WTC11 (cell line): ENCODE measurements around the gene PRSS33. TPM values are rescaled to one million over a fixed set of nuclear protein-coding genes. Genes with fewer than 3 reads are reported as not detected.

ENCODE experiments used
- ESRRA ChIP-seq: sonication (generic); formaldehyde crosslinking; IDR thresholded peaks from 2 replicates; pipeline ENCODE4 v1.8.1; 2022; ENCODE audit warnings: mild to moderate bottlenecking, missing genetic modification reagents, borderline replicate concordance
- JUN ChIP-seq: sonication (generic); formaldehyde crosslinking; IDR thresholded peaks from 2 replicates; pipeline ENCODE4 v1.8.0; 2023; ENCODE audit warnings: mild to moderate bottlenecking, missing genetic modification reagents
- NFE2L1 ChIP-seq: sonication (generic); formaldehyde crosslinking; IDR thresholded peaks from 2 replicates; pipeline ENCODE4 v1.8.1; 2023; ENCODE audit warnings: missing genetic modification reagents
- NR3C1 ChIP-seq: sonication (generic); formaldehyde crosslinking; conservative IDR thresholded peaks from 2 replicates; pipeline ENCODE4 v1.8.1; 2023; ENCODE audit warnings: low read depth, mild to moderate bottlenecking, missing genetic modification reagents
- OVOL2 ChIP-seq: fragments of 250-450 bp; sonication (Bioruptor Pico); IDR thresholded peaks from 2 replicates; pipeline ENCODE4 v1.9.0; 2021; ENCODE audit warnings: mild to moderate bottlenecking, borderline replicate concordance
- RORB ChIP-seq: fragments of 250-450 bp; sonication (Bioruptor Pico); IDR thresholded peaks from 2 replicates; pipeline ENCODE4 v1.9.0; 2021; ENCODE audit warnings: mild to moderate bottlenecking
- SOX15 ChIP-seq: fragments of 250-450 bp; sonication (Bioruptor Pico); IDR thresholded peaks from 2 replicates; pipeline ENCODE4 v1.9.0; 2021; ENCODE audit warnings: mild to moderate bottlenecking
- total RNA-seq: library from RNA; stranded (reverse); gene quantifications from 3 replicates; pipeline ENCODE4 v1.2.3, GENCODE V29; 2021
- TF ChIP-seq, protein P1 (sequence below): fragments of 250-450 bp; sonication (Bioruptor Pico); IDR thresholded peaks from 2 replicates; pipeline ENCODE4 v1.9.0; 2021; ENCODE audit warnings: mild to moderate bottlenecking
- TF ChIP-seq, protein P2 (sequence below): sonication (generic); formaldehyde crosslinking; IDR thresholded peaks from 2 replicates; pipeline ENCODE4 v1.8.0; 2023; ENCODE audit warnings: missing genetic modification reagents, mild to moderate bottlenecking, borderline replicate concordance
- TF ChIP-seq, protein P3 (sequence below): sonication (generic); formaldehyde crosslinking; IDR thresholded peaks from 2 replicates; pipeline ENCODE4 v1.8.1; 2023; ENCODE audit warnings: mild to moderate bottlenecking, moderate library complexity, missing genetic modification reagents
- TF ChIP-seq, protein P4 (sequence below): sonication (generic); formaldehyde crosslinking; IDR thresholded peaks from 2 replicates; pipeline ENCODE4 v1.8.1; 2022; ENCODE audit warnings: low read depth, mild to moderate bottlenecking, moderate library complexity, missing genetic modification reagents, borderline replicate concordance
- TF ChIP-seq, protein P5 (sequence below): sonication (generic); formaldehyde crosslinking; IDR thresholded peaks from 2 replicates; pipeline ENCODE4 v1.8.1; 2022; ENCODE audit warnings: mild to moderate bottlenecking, moderate library complexity, missing genetic modification reagents
- TF ChIP-seq, protein P6 (sequence below): fragments of 250-450 bp; sonication (Bioruptor Pico); conservative IDR thresholded peaks from 2 replicates; pipeline ENCODE4 v1.9.0; 2021; ENCODE audit warnings: mild to moderate bottlenecking

Gene PRSS33
- total RNA-seq, 1 experiment from 2014 or later, result 0.24 TPM

DNA sequence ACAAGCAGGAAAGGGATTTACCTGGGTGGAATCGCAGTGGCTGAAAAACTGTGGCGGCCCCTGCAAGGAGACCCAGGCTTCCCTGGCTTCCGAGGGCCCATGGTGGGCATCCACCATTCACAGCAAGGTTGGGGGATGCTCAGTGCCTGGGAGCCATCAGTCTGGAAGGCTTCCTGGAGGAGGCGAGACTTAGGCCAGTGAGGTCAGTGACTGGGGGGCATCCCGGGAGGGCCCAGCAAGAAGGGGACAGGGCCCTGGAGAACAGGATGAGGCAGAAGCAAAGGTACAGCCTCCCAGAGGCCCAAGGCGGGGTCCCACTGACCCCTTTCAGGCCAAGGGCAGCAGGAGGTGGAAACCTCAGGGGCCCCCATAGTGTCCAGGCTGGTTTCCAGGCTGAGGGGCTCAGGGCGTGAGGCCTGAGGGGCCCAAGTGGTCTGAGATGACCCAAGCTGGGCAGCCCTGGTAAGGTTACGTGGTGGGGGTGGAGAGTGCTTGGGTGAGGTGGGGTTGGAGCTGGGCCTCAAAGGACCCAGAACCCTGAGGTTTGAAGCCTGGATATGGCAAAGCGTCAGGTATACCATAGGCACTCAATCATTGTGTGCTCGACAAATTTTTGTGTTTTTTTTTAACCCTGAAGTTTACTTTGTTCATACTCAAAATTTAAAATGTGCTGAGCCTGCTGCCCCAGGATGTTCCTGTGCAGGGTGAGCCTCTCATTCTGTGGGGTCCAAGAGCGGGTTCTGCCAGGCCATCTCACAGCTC, 50.7 kb downstream of the PRSS33 start (continued):
- TF ChIP-seq OVOL2 (no peak), NFE2L1 (CRISPR knock-in tag) (no peak), RORB (CRISPR knock-in tag) (no peak), SOX15 (CRISPR knock-in tag) (no peak), ESRRA (CRISPR knock-in tag) (no peak), NR3C1 (CRISPR knock-in tag) (no peak), JUN (CRISPR knock-in tag) (no peak)
- TF ChIP-seq, protein P1, sequence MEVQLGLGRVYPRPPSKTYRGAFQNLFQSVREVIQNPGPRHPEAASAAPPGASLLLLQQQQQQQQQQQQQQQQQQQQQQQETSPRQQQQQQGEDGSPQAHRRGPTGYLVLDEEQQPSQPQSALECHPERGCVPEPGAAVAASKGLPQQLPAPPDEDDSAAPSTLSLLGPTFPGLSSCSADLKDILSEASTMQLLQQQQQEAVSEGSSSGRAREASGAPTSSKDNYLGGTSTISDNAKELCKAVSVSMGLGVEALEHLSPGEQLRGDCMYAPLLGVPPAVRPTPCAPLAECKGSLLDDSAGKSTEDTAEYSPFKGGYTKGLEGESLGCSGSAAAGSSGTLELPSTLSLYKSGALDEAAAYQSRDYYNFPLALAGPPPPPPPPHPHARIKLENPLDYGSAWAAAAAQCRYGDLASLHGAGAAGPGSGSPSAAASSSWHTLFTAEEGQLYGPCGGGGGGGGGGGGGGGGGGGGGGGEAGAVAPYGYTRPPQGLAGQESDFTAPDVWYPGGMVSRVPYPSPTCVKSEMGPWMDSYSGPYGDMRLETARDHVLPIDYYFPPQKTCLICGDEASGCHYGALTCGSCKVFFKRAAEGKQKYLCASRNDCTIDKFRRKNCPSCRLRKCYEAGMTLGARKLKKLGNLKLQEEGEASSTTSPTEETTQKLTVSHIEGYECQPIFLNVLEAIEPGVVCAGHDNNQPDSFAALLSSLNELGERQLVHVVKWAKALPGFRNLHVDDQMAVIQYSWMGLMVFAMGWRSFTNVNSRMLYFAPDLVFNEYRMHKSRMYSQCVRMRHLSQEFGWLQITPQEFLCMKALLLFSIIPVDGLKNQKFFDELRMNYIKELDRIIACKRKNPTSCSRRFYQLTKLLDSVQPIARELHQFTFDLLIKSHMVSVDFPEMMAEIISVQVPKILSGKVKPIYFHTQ, result no peak
- TF ChIP-seq, protein P2, sequence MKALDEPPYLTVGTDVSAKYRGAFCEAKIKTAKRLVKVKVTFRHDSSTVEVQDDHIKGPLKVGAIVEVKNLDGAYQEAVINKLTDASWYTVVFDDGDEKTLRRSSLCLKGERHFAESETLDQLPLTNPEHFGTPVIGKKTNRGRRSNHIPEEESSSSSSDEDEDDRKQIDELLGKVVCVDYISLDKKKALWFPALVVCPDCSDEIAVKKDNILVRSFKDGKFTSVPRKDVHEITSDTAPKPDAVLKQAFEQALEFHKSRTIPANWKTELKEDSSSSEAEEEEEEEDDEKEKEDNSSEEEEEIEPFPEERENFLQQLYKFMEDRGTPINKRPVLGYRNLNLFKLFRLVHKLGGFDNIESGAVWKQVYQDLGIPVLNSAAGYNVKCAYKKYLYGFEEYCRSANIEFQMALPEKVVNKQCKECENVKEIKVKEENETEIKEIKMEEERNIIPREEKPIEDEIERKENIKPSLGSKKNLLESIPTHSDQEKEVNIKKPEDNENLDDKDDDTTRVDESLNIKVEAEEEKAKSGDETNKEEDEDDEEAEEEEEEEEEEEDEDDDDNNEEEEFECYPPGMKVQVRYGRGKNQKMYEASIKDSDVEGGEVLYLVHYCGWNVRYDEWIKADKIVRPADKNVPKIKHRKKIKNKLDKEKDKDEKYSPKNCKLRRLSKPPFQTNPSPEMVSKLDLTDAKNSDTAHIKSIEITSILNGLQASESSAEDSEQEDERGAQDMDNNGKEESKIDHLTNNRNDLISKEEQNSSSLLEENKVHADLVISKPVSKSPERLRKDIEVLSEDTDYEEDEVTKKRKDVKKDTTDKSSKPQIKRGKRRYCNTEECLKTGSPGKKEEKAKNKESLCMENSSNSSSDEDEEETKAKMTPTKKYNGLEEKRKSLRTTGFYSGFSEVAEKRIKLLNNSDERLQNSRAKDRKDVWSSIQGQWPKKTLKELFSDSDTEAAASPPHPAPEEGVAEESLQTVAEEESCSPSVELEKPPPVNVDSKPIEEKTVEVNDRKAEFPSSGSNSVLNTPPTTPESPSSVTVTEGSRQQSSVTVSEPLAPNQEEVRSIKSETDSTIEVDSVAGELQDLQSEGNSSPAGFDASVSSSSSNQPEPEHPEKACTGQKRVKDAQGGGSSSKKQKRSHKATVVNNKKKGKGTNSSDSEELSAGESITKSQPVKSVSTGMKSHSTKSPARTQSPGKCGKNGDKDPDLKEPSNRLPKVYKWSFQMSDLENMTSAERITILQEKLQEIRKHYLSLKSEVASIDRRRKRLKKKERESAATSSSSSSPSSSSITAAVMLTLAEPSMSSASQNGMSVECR (CRISPR knock-in tag), result no peak
- TF ChIP-seq, protein P3, sequence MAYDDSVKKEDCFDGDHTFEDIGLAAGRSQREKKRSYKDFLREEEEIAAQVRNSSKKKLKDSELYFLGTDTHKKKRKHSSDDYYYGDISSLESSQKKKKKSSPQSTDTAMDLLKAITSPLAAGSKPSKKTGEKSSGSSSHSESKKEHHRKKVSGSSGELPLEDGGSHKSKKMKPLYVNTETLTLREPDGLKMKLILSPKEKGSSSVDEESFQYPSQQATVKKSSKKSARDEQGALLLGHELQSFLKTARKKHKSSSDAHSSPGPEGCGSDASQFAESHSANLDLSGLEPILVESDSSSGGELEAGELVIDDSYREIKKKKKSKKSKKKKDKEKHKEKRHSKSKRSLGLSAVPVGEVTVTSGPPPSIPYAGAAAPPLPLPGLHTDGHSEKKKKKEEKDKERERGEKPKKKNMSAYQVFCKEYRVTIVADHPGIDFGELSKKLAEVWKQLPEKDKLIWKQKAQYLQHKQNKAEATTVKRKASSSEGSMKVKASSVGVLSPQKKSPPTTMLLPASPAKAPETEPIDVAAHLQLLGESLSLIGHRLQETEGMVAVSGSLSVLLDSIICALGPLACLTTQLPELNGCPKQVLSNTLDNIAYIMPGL, result no peak
- TF ChIP-seq, protein P4, sequence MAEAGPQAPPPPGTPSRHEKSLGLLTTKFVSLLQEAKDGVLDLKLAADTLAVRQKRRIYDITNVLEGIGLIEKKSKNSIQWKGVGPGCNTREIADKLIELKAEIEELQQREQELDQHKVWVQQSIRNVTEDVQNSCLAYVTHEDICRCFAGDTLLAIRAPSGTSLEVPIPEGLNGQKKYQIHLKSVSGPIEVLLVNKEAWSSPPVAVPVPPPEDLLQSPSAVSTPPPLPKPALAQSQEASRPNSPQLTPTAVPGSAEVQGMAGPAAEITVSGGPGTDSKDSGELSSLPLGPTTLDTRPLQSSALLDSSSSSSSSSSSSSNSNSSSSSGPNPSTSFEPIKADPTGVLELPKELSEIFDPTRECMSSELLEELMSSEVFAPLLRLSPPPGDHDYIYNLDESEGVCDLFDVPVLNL (CRISPR knock-in tag), result no peak
- TF ChIP-seq, protein P5, sequence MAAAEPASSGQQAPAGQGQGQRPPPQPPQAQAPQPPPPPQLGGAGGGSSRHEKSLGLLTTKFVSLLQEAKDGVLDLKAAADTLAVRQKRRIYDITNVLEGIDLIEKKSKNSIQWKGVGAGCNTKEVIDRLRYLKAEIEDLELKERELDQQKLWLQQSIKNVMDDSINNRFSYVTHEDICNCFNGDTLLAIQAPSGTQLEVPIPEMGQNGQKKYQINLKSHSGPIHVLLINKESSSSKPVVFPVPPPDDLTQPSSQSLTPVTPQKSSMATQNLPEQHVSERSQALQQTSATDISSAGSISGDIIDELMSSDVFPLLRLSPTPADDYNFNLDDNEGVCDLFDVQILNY, result no peak
- TF ChIP-seq, protein P6, sequence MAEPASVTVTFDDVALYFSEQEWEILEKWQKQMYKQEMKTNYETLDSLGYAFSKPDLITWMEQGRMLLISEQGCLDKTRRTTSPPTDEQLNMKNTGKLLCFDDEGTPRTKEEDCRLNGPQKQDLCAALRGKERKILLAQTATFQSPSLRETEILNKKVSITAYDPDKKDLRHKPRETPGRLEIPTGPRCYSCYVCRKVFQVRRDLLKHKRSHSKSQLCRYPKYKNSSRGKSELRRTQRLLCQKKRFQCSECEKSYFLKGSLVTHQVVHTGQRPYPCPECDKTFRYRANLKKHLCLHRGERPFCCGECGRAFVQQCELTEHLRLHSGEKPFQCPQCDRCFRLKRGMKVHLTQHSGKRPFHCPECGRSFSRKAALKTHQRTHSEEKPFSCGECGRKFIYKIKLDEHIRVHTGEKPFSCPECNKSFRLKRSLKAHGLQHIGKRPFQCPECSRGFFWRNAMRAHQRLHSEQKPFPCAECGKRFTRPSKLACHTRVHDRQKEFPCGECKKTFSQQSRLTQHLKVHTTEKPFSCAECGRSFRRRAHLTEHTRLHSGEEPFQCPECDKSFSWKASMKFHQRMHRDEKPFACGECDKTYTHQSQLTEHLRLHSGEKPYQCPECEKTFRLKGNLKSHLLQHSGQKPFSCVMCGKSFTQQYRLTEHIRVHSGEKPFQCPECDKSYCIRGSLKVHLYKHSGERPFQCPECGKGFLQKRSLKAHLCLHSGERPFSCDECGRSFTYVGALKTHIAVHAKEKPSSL (CRISPR knock-in tag), result no peak
